ENCODE measurements around the gene RTL10. TPM values are rescaled to one million over a fixed set of nuclear protein-coding genes. Genes with fewer than 3 reads are reported as not detected.

Gene RTL10
- polyA plus RNA-seq, 2 of the 4 experiments (the other 2 are of a cell fraction), result 4.4 to 5.1 TPM

- DNase-seq (ENCODE audit: low read depth in 1 of 2, low spot score in 1 of 2) (no peak), FAIRE-seq (no peak), ATAC-seq (no peak)
- Histone ChIP-seq H3K4me1 (peaks cover 2% of the 10 kb centered on the region; the same call in 2 of the 3 replicates), H3K4me2 (no peak overlapping the region), H3K27ac (no peak overlapping the region), H3K4me3 (no peak overlapping the region), H3K9me3 (no peaks in the 10 kb centered on the region)
- CTCF ChIA-PET, result no interaction called here
- TF ChIP-seq USF2 (IDR thresholded peaks at IDR 0.05) (no peak), RCOR1 (IDR thresholded peaks at IDR 0.05; ENCODE audit: low read depth, low read length) (no peak), ZSCAN20 (CRISPR knock-in tag; IDR thresholded peaks at IDR 0.05) (no peak), HOXB13 (CRISPR knock-in tag; IDR thresholded peaks at IDR 0.05; ENCODE audit: low read depth) (no peak), JUN (IDR thresholded peaks at IDR 0.05) (no peak), ZFP36 (IDR thresholded peaks at IDR 0.05; ENCODE audit: borderline replicate concordance, partially characterized antibody) (no peak), ESRRA (IDR thresholded peaks at IDR 0.05; ENCODE audit: borderline replicate concordance, low read length) (no peak), POLR2AphosphoS2 (conservative IDR thresholded peaks at IDR 0.05; ENCODE audit: low read length) (no peak), KDM5A (IDR thresholded peaks at IDR 0.05) (no peak), BHLHE40 (IDR thresholded peaks at IDR 0.05; ENCODE audit: low read depth, low read length) (no peak), NFE2L2 (conservative IDR thresholded peaks at IDR 0.05; ENCODE audit: low read length) (no peak), RFX5 (IDR thresholded peaks at IDR 0.05) (no peak), PHF8 (IDR thresholded peaks at IDR 0.05; ENCODE audit: borderline replicate concordance, low read depth) (no peak), NPAS2 (CRISPR knock-in tag; IDR thresholded peaks at IDR 0.05; ENCODE audit: borderline replicate concordance) (no peak), ELK1 (IDR thresholded peaks at IDR 0.05; ENCODE audit: low read depth, low read length) (no peak), FOSL2 (IDR thresholded peaks at IDR 0.05) (no peak), FOSL2 (CRISPR knock-in tag; IDR thresholded peaks at IDR 0.05) (no peak), CTCF (IDR thresholded peaks at IDR 0.05) (no peak), MAFK (IDR thresholded peaks at IDR 0.05; ENCODE audit: partially characterized antibody) (no peak)
- POLR2A ChIA-PET, result interaction anchor here (0.5 kb wide), 1 partner anchor 8 kb away, joined by 3 read pairs; no protein-coding TSS in a partner anchor
- 84% methylated on average over 7 of the region's 36 CpGs for WGBS (ENCODE audit: missing lambda C conversion rate)
Measured at GRCh38 chr22:19811811-19812771, 42.6 kb downstream of the RTL10 start.

GRCh38 chr22:19811211-19811621 is 43.5 kb downstream of the RTL10 start:
- ATAC-seq (no peak), DNase-seq (ENCODE audit: low read depth in 1 of 2, low spot score in 1 of 2) (no peak), FAIRE-seq (no peak)
- WGBS (ENCODE audit: missing lambda C conversion rate), result 89% methylated on average over 10 of the region's 12 CpGs
- Histone ChIP-seq H3K4me3 (no peak overlapping the region), H3K4me1 (peaks cover 10% of the 10 kb centered on the region), H3K9me3 (no peaks in the 10 kb centered on the region), H3K27ac (no peak overlapping the region), H3K4me2 (no peak overlapping the region)
- ChIA-PET POLR2A (no interaction called here), CTCF (interaction anchor here (0.6 to 1.6 kb wide), 2 partner anchors 27 to 99 kb away, joined by 3 to 4 read pairs; no protein-coding TSS in a partner anchor)
- TF ChIP-seq CHD2 (IDR thresholded peaks at IDR 0.05; ENCODE audit: low read length, partially characterized antibody) (no peak), RFX5 (IDR thresholded peaks at IDR 0.05) (no peak), RARB (CRISPR knock-in tag; IDR thresholded peaks at IDR 0.05) (no peak), MAZ (IDR thresholded peaks at IDR 0.05; ENCODE audit: borderline replicate concordance, low read depth, low read length) (no peak), SMC3 (IDR thresholded peaks at IDR 0.05) (no peak), EP300 (IDR thresholded peaks at IDR 0.05) (no peak), KDM5A (IDR thresholded peaks at IDR 0.05) (no peak), HOXB13 (CRISPR knock-in tag; IDR thresholded peaks at IDR 0.05; ENCODE audit: low read depth) (no peak), RCOR1 (IDR thresholded peaks at IDR 0.05; ENCODE audit: low read depth, low read length) (no peak), RNF2 (IDR thresholded peaks at IDR 0.05; ENCODE audit: borderline replicate concordance, low read depth) (no peak), TP53 (CRISPR knock-in tag; IDR thresholded peaks at IDR 0.05) (no peak), EHF (CRISPR knock-in tag; IDR thresholded peaks at IDR 0.05) (no peak), HES2 (IDR thresholded peaks at IDR 0.05) (no peak), ZNF302 (CRISPR knock-in tag; IDR thresholded peaks at IDR 0.05) (no peak), HEYL (CRISPR knock-in tag; IDR thresholded peaks at IDR 0.05) (no peak), ELK1 (IDR thresholded peaks at IDR 0.05; ENCODE audit: low read depth, low read length) (no peak), FOSB (CRISPR knock-in tag; IDR thresholded peaks at IDR 0.05) (no peak), HOXB5 (CRISPR knock-in tag; IDR thresholded peaks at IDR 0.05) (no peak)
